Gastroesophageal sphincter (tissue), 4 donors: ENCODE results near the gene PWP2. TPM values are rescaled to one million over a fixed set of nuclear protein-coding genes. Genes with fewer than 3 reads are reported as not detected.

ENCODE experiments used
- ATAC-seq: fragments of 150-250 bp; one replicate; pipeline ENCODE4 v1.9.1; 2016; ENCODE audit warnings: mild to moderate bottlenecking, moderate library complexity
- H3K27ac ChIP-seq, 4 donors: fragments of 200-600 bp; sonication (generic) in 3 of 4; 1 replicate in 3 of 4; 2 replicates in 1 of 4; pipeline ENCODE4 v1.5.1; 2016 to 2019
- H3K27me3 ChIP-seq: fragments of 200-600 bp; sonication (generic); one replicate; pipeline ENCODE4 v1.5.1; 2019
- H3K36me3 ChIP-seq, 2 donors: fragments of 200-600 bp; sonication (generic); one replicate each; pipeline ENCODE4 v1.5.1; 2019; ENCODE audit warnings: control low read depth in 1 of 2
- H3K4me1 ChIP-seq, 3 donors: fragments of 200-600 bp; sonication (generic); 1 replicate in 2 of 3; 2 replicates in 1 of 3; pipeline ENCODE4 v1.5.1; 2016 to 2019; ENCODE audit warnings: control low read depth in 2 of 3
- H3K4me3 ChIP-seq, 2 donors: fragments of 200-600 bp; sonication (generic); one replicate each; pipeline ENCODE4 v1.5.1; 2019; ENCODE audit warnings: mild to moderate bottlenecking in 1 of 2, moderate library complexity in 1 of 2
- H3K9me3 ChIP-seq, 3 donors: fragments of 200-600 bp; sonication (generic); one replicate each; pipeline ENCODE4 v1.5.1; 2017 to 2019; ENCODE audit warnings: control low read depth in 2 of 3
- EP300 ChIP-seq: sonication (generic); formaldehyde crosslinking; IDR thresholded peaks from one replicate; pipeline ENCODE4 v1.6.1; 2017; ENCODE audit warnings: antibody characterized with exemption, mild to moderate bottlenecking
- POLR2A ChIP-seq, 2 donors: fragments of 450-650 bp; IDR thresholded peaks; one replicate each; pipeline ENCODE4 v1.6.1; 2017; ENCODE audit warnings: antibody characterized with exemption in 2 of 2, mild to moderate bottlenecking in 2 of 2, moderate library complexity in 1 of 2
- POLR2AphosphoS5 ChIP-seq: sonication (generic); formaldehyde crosslinking; IDR thresholded peaks from one replicate; pipeline ENCODE4 v1.6.1; 2017; ENCODE audit warnings: antibody characterized with exemption
- WGBS, 2 donors: methylation state at CpG; one replicate each; pipeline ENCODE4 v1.1.5; 2018; ENCODE audit warnings: low coverage in 1 of 2; 5-methylcytosine and 5-hydroxymethylcytosine counted together
- total RNA-seq, 4 donors: library from RNA; depleted of rRNA; stranded (reverse); fragments of >200 nt; gene quantifications; one replicate each; pipeline ENCODE4 v1.1.0, GENCODE V29; 2016
- TF ChIP-seq, protein P1 (sequence below), 4 experiments: fragments of 200-600 bp in 2 of 4; fragments of 450-650 bp in 2 of 4; sonication (generic) in 1 of 4; IDR thresholded peaks; one replicate each; pipeline ENCODE4 v1.5.1; 2017 to 2019; ENCODE audit warnings: antibody characterized with exemption in 4 of 4, mild to moderate bottlenecking in 2 of 4, moderate library complexity in 2 of 4

The PWP2 gene
- total RNA-seq, 4 donors from 2014 or later: 3.4 to 9.2 (median 6.1) TPM

DNA sequence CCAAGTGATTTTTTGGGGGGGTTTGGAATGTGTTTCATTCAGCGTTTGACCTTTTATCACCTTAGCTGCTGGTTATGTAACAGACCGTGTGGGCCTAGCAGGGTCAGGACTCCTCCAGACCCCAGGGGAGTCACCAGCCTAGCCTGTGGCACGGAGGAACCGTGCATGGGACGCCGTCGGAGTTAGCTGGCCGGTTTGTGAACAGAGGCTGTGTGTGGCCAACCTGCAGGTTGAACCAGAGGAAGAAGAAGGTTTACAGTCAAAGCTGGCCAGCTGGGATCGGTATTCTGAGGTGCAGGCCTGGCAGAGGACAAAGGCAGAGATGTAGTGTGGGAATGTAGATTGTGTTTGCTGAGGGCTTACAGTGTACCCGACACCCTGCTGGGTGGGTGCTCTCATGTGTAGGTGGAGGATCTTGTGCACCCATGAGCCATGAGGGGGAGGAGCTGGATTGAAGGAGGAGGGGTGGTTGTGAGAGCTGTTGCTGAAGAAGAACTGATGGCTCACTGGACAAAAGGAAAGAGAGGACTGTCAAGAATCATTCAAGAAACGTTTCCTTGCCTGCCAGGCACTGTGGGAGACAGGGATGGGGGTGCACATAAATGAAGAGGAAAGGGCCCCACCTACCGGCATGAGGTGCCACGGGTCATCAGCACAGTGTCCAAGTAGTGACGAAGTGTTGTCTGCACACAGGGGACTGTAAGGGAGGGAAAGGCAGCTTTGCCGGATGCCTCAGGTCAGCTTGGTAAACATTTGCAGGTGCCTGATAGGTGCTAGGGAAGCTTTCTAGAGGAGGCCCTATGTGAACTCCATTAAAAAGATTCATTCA, 40.0 kb upstream of the PWP2 start:
- 73 to 81% methylated on average over 7 to 11 of the region's 15 CpGs for WGBS, 2 donors
- peaks cover 0 to 81% of the 10 kb centered on the region in 2 donors for H3K36me3 ChIP-seq
- TF ChIP-seq POLR2A (IDR thresholded peaks at IDR 0.05): no peak
- TF ChIP-seq POLR2AphosphoS5: no peak
- TF ChIP-seq, protein P1, sequence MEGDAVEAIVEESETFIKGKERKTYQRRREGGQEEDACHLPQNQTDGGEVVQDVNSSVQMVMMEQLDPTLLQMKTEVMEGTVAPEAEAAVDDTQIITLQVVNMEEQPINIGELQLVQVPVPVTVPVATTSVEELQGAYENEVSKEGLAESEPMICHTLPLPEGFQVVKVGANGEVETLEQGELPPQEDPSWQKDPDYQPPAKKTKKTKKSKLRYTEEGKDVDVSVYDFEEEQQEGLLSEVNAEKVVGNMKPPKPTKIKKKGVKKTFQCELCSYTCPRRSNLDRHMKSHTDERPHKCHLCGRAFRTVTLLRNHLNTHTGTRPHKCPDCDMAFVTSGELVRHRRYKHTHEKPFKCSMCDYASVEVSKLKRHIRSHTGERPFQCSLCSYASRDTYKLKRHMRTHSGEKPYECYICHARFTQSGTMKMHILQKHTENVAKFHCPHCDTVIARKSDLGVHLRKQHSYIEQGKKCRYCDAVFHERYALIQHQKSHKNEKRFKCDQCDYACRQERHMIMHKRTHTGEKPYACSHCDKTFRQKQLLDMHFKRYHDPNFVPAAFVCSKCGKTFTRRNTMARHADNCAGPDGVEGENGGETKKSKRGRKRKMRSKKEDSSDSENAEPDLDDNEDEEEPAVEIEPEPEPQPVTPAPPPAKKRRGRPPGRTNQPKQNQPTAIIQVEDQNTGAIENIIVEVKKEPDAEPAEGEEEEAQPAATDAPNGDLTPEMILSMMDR (IDR thresholded peaks at IDR 0.05): no peak
- TF ChIP-seq EP300: no peak
- ATAC-seq: no peak
- H3K27me3 ChIP-seq: no peaks in the 10 kb centered on the region
- no peaks in the 10 kb centered on the region for H3K9me3 ChIP-seq
- no peak overlapping the region for H3K27ac ChIP-seq
- H3K4me3 ChIP-seq: no peak overlapping the region
- no peaks in the 10 kb centered on the region for H3K4me1 ChIP-seq

DNA sequence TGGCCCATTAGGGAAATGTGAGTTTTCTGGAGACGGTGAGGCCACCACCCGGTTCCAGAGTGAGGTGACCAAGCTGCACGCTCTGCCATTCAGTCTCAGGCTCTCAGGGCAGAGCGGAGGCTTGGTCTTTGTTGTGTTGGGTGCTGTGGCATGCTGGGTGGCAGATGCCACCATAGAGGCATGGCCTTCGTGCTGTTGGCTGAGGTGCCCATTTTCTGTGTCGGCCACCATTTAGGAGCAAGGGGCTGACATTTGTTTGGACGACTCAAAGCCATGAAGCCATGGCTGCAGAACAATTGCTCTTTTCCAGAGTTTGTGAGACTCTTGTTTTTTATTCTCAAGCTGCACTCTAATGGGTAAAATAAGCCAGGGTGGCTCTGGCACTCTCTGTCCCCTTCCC, 36.8 kb upstream of the PWP2 start:
- ATAC-seq: no peak
- Histone ChIP-seq H3K4me1 (no peaks in the 10 kb centered on the region), H3K36me3 (peaks cover 0 to 81% of the 10 kb centered on the region in 2 donors), H3K9me3 (no peaks in the 10 kb centered on the region), H3K4me3 (no peak overlapping the region), H3K27ac (no peak overlapping the region), H3K27me3 (no peaks in the 10 kb centered on the region)
- 75 to 90% methylated on average over 3 to 5 of the region's 7 CpGs for WGBS, 2 donors
- no peak for TF ChIP-seq EP300
- TF ChIP-seq, protein P1 (IDR thresholded peaks at IDR 0.05): no peak
- no peak for TF ChIP-seq POLR2A (IDR thresholded peaks at IDR 0.05)
- no peak for TF ChIP-seq POLR2AphosphoS5

DNA sequence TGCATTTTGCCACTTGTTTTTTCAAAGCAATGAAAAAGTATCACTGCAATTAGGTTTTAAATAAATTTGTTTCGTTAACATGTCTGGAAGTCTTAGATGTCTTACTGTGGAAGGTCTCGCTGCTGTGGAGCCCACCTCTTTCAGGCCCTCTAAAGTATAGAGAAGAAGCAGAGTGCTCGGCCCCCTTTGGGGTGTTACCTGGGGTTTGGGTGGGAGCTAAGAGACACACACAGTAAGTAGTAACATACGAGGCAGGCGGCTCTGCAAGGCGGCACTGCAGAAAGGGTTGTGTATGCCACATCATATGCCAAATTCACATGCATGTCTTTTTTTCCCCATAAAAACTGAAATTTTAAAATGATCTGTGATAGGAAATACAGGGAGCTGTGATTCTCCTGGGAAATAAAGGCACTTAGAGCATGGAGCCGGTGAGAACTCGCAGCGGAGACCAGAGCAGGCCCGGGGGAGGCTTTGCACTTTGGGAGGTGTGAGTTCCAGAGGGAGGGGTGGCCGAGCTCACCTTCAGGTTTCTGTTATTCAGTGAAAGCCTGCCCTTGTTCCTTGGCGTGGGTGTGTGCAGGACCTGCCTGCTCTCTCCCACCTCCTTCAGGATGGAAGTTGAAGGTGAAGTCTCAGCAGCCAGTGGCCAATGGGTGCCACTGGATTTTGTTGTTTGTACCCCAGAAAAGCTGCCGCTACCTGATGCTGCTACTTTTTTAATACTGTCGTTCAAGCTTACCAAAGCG, 35.7 kb upstream of the PWP2 start:
- H3K36me3 ChIP-seq: peaks cover 0 to 83% of the 10 kb centered on the region in 2 donors

DNA sequence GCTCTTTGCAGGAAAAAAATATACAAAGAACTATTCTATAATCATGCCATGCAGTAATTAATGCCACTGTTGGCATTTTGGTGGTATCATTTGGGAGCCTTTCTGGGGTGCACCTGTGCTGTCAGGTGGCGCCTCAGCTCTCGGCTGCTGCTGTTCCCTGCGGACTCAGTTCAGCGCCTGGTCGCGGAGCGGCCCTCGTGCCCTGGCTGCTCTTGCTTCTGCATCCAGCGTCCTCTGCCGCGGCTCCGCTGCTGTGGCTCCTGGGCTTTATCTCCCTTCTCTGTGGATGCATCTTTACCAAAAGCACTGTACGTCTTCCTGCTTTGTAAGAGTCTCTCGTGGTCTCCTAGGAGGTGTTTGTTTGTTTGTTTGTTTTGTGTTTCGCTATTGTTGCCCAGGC, 35.1 kb upstream of the PWP2 start:
- Histone ChIP-seq H3K36me3 (peaks cover 0 to 85% of the 10 kb centered on the region in 2 donors), H3K9me3 (no peaks in the 10 kb centered on the region), H3K27me3 (no peaks in the 10 kb centered on the region), H3K4me3 (no peak overlapping the region), H3K27ac (no peak overlapping the region), H3K4me1 (no peaks in the 10 kb centered on the region)
- TF ChIP-seq, protein P1 (IDR thresholded peaks at IDR 0.05): no peak
- TF ChIP-seq EP300: no peak
- no peak for ATAC-seq
- WGBS, 2 donors: 92 to 95% methylated on average over 13 to 15 of the region's 15 CpGs

More for the DNA sequence above, 35.7 kb upstream of the PWP2 start:
- WGBS, 2 donors: 76 to 92% methylated on average over 8 to 13 of the region's 15 CpGs
- H3K27me3 ChIP-seq: no peaks in the 10 kb centered on the region
- H3K4me3 ChIP-seq: no peak overlapping the region
- ATAC-seq: no peak
- no peaks in the 10 kb centered on the region for H3K9me3 ChIP-seq
- no peak overlapping the region for H3K27ac ChIP-seq
- no peaks in the 10 kb centered on the region for H3K4me1 ChIP-seq
- no peak for TF ChIP-seq EP300
- TF ChIP-seq, protein P1 (IDR thresholded peaks at IDR 0.05): no peak
